ENCODE data around the gene PIK3R2. TPM values are rescaled to one million over a fixed set of nuclear protein-coding genes. Genes with fewer than 3 reads are reported as not detected.

The PIK3R2 gene
- total and polyA plus RNA-seq, 2 of the 13 experiments (the other 11 are each of a cell fraction or from before 2014, with no cell fraction given) = 18.6 to 25.3 TPM

GRCh38 chr19:18193388-18194180, 40.6 kb downstream of the PIK3R2 start (continued):
- TF ChIP-seq ETV6 (CRISPR knock-in tag; conservative IDR thresholded peaks at IDR 0.05) (0 out of 2 replicates have a peak, but pooled peaks have one; percentile 35), HNF4A (CRISPR knock-in tag; IDR thresholded peaks at IDR 0.05) (peak; percentile 69), REPIN1 (CRISPR knock-in tag; IDR thresholded peaks at IDR 0.05; ENCODE audit: borderline replicate concordance, low read depth) (peak; percentile 65; the same call in 1 of the 2 replicates), ZNF746 (CRISPR knock-in tag; IDR thresholded peaks at IDR 0.05) (0 out of 2 replicates have a peak, but pooled peaks have one; percentile 34), NR2C2 (CRISPR knock-in tag; IDR thresholded peaks at IDR 0.05; ENCODE audit: borderline replicate concordance) (peak; percentile 84), SNAPC2 (CRISPR knock-in tag; IDR thresholded peaks at IDR 0.05) (0 out of 2 replicates have a peak, but pooled peaks have one; percentile 20), THYN1 (CRISPR knock-in tag; IDR thresholded peaks at IDR 0.05; ENCODE audit: borderline replicate concordance, low read depth) (no peak), ZSCAN12 (CRISPR knock-in tag; IDR thresholded peaks at IDR 0.05) (no peak)
- TF ChIP-seq, protein P1, sequence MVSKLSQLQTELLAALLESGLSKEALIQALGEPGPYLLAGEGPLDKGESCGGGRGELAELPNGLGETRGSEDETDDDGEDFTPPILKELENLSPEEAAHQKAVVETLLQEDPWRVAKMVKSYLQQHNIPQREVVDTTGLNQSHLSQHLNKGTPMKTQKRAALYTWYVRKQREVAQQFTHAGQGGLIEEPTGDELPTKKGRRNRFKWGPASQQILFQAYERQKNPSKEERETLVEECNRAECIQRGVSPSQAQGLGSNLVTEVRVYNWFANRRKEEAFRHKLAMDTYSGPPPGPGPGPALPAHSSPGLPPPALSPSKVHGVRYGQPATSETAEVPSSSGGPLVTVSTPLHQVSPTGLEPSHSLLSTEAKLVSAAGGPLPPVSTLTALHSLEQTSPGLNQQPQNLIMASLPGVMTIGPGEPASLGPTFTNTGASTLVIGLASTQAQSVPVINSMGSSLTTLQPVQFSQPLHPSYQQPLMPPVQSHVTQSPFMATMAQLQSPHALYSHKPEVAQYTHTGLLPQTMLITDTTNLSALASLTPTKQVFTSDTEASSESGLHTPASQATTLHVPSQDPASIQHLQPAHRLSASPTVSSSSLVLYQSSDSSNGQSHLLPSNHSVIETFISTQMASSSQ (IDR thresholded peaks at IDR 0.05; ENCODE audit: low read depth) = no peak
- TF ChIP-seq, protein P1 (CRISPR knock-in tag; IDR thresholded peaks at IDR 0.05; ENCODE audit: borderline replicate concordance) = peak; percentile 35; the same call in 1 of the 2 replicates
